IPS-NIHi11 (cell line): ENCODE data around the gene CRACR2A.

ENCODE experiments used
- DNase-seq: peaks from one replicate; pipeline ENCODE4 v3.0.0; 2012; ENCODE audit warnings: mixed read lengths, low spot score

The CRACR2A gene

GRCh38 chr12:3723916-3724805 is 28.7 kb downstream of the CRACR2A start:
- no peak for DNase-seq

- no peak for DNase-seq
Measured at GRCh38 chr12:3722368-3722767, 30.5 kb downstream of the CRACR2A start.

GRCh38 chr12:3720772-3721171 is 32.1 kb downstream of the CRACR2A start:
- no peak for DNase-seq

GRCh38 chr12:3718100-3718499 is 34.8 kb downstream of the CRACR2A start:
- DNase-seq = no peak

GRCh38 chr12:3717283-3717898 is 35.5 kb downstream of the CRACR2A start:
- no peak for DNase-seq

GRCh38 chr12:3715999-3716398 is 36.9 kb downstream of the CRACR2A start:
- no peak for DNase-seq

GRCh38 chr12:3713947-3714346 is 39.0 kb downstream of the CRACR2A start:
- no peak for DNase-seq

GRCh38 chr12:3713483-3713882 is 39.4 kb downstream of the CRACR2A start:
- DNase-seq = no peak

GRCh38 chr12:3712209-3712992 is 40.5 kb downstream of the CRACR2A start:
- DNase-seq = no peak

- DNase-seq = no peak
Measured at GRCh38 chr12:3705354-3705675, 47.6 kb downstream of the CRACR2A start.

- no peak for DNase-seq
Measured at GRCh38 chr12:3704512-3705353, 48.2 kb downstream of the CRACR2A start.

GRCh38 chr12:3700861-3701260 is 52.0 kb downstream of the CRACR2A start:
- DNase-seq = no peak

- DNase-seq = no peak
Measured at GRCh38 chr12:3698218-3698974, 54.5 kb downstream of the CRACR2A start.

GRCh38 chr12:3697311-3697870 is 55.5 kb downstream of the CRACR2A start:
- no peak for DNase-seq

GRCh38 chr12:3694673-3695072 is 58.2 kb downstream of the CRACR2A start:
- no peak for DNase-seq

- DNase-seq = no peak
Measured at GRCh38 chr12:3692616-3693365, 60.1 kb downstream of the CRACR2A start.

GRCh38 chr12:3686463-3686862 is 66.4 kb downstream of the CRACR2A start:
- no peak for DNase-seq

GRCh38 chr12:3685830-3686229 is 67.1 kb downstream of the CRACR2A start:
- no peak for DNase-seq

GRCh38 chr12:3684449-3685051 is 68.4 kb downstream of the CRACR2A start:
- DNase-seq = no peak

GRCh38 chr12:3683670-3684069 is 69.2 kb downstream of the CRACR2A start:
- DNase-seq = no peak
